Neural cell (in vitro differentiated cells): ENCODE measurements around the gene CNTD1.

Source experiments
- EP300 ChIP-seq: fragments of 450-650 bp; conservative IDR thresholded peaks from 2 replicates; pipeline ENCODE4 v1.6.1; 2014; ENCODE audit warnings: antibody characterized with exemption, mild to moderate bottlenecking, moderate library complexity; ENCODE audit not compliant: poor library complexity, severe bottlenecking
- EZH2 ChIP-seq: fragments of 200-600, 300-800 bp; shearing (Covaris generic), sonication (generic); IDR thresholded peaks from 2 replicates; pipeline ENCODE4 v1.6.1; 2014; ENCODE audit warnings: antibody characterized with exemption, low read length, borderline replicate concordance, mild to moderate bottlenecking; ENCODE audit not compliant: insufficient read depth, poor library complexity, severe bottlenecking
- SMC3 ChIP-seq: fragments of 450-650 bp; conservative IDR thresholded peaks from 2 replicates; pipeline ENCODE4 v1.6.1; 2014; ENCODE audit warnings: antibody characterized with exemption, mild to moderate bottlenecking, moderate library complexity; ENCODE audit not compliant: poor library complexity
- TAF1 ChIP-seq: IDR thresholded peaks from 2 replicates; pipeline ENCODE4 v1.6.1; 2012; ENCODE audit warnings: low read depth
- TF ChIP-seq, protein P1 (sequence below): fragments of 450-650 bp; IDR thresholded peaks from 2 replicates; pipeline ENCODE4 v1.5.1; 2014; ENCODE audit warnings: antibody characterized with exemption, mild to moderate bottlenecking, moderate library complexity; ENCODE audit not compliant: poor library complexity, severe bottlenecking
- TF ChIP-seq, protein P2 (sequence below): IDR thresholded peaks from 2 replicates; pipeline ENCODE4 v1.6.1; 2012; ENCODE audit warnings: borderline replicate concordance

DNA sequence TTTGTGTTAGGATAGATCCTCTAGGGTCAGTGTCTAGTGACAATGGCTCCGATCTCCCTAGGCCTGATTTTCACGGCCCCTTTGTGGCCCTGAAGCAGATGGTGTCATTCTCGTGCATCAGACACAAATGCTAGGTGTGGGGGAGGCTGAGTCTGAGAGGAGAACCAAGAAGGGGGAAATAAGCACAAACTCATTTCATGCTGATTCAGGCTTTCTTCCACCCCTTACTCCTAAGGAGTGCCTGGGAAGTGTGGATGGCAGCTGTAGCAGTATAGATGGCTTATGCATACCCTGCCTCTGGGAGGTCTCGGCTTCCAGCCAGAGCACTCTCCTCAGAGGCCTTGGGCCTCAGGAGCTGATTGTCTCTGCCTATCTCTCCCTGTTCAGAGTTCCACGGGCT lies 20.1 kb upstream of the CNTD1 start:
- TF ChIP-seq, protein P1, sequence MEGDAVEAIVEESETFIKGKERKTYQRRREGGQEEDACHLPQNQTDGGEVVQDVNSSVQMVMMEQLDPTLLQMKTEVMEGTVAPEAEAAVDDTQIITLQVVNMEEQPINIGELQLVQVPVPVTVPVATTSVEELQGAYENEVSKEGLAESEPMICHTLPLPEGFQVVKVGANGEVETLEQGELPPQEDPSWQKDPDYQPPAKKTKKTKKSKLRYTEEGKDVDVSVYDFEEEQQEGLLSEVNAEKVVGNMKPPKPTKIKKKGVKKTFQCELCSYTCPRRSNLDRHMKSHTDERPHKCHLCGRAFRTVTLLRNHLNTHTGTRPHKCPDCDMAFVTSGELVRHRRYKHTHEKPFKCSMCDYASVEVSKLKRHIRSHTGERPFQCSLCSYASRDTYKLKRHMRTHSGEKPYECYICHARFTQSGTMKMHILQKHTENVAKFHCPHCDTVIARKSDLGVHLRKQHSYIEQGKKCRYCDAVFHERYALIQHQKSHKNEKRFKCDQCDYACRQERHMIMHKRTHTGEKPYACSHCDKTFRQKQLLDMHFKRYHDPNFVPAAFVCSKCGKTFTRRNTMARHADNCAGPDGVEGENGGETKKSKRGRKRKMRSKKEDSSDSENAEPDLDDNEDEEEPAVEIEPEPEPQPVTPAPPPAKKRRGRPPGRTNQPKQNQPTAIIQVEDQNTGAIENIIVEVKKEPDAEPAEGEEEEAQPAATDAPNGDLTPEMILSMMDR = no peak
- TF ChIP-seq EZH2 (no peak), TAF1 (no peak), EP300 (no peak), SMC3 (no peak)
- TF ChIP-seq, protein P2, sequence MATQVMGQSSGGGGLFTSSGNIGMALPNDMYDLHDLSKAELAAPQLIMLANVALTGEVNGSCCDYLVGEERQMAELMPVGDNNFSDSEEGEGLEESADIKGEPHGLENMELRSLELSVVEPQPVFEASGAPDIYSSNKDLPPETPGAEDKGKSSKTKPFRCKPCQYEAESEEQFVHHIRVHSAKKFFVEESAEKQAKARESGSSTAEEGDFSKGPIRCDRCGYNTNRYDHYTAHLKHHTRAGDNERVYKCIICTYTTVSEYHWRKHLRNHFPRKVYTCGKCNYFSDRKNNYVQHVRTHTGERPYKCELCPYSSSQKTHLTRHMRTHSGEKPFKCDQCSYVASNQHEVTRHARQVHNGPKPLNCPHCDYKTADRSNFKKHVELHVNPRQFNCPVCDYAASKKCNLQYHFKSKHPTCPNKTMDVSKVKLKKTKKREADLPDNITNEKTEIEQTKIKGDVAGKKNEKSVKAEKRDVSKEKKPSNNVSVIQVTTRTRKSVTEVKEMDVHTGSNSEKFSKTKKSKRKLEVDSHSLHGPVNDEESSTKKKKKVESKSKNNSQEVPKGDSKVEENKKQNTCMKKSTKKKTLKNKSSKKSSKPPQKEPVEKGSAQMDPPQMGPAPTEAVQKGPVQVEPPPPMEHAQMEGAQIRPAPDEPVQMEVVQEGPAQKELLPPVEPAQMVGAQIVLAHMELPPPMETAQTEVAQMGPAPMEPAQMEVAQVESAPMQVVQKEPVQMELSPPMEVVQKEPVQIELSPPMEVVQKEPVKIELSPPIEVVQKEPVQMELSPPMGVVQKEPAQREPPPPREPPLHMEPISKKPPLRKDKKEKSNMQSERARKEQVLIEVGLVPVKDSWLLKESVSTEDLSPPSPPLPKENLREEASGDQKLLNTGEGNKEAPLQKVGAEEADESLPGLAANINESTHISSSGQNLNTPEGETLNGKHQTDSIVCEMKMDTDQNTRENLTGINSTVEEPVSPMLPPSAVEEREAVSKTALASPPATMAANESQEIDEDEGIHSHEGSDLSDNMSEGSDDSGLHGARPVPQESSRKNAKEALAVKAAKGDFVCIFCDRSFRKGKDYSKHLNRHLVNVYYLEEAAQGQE = no peak
